Retinal pigment epithelial cell (primary cell): ENCODE measurements around the gene PCNX1.

Experiments
- DNase-seq: peaks from one replicate; pipeline ENCODE4 v3.0.0-alpha.2; 2010; ENCODE audit warnings: low read depth
- H3K4me3 ChIP-seq: 2 replicates; pipeline ENCODE4 v1.5.1; 2011; ENCODE audit warnings: mild to moderate bottlenecking, low read length, control low read depth, moderate library complexity
- TF ChIP-seq, protein P1 (sequence below): conservative IDR thresholded peaks from 2 replicates; pipeline ENCODE4 v1.5.1; 2011; ENCODE audit warnings: low read depth, low read length, control low read depth, inconsistent platforms

Gene PCNX1

DNA sequence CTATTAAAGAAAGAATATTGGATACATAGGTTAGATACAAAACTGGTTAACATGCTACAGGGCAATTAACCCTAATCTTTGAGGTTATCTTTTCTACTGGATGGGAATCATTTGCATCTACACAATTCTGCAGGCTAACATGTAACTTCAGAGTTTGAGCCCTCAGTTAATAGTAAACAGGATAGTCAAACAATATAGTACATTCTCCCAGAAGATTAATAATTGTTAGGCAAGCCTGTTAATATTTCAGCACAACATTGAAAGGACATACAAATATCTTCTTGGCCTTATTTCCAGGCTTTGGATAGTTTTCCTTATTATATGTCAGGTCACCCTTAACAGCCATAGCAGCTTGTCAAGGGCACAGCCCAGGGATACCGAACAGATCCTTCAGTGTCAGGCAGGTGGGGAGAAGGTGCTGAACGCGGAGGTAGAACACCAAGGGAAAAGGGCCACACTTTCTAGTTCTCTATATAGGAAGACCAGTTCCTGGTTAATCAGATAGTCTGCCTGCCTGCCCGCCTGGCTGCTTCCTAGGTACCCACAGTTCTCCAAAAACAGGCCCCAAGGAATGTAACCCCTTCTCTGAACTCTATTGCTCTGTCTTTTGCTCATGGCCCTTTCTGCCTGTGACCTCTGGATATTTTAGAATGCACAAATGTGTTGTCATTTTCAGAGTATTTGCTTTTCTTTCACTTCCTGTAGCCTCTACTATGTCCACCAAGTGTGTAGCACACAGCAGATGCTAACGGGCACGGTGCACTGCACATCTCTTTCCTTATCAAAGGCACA is 256.0 kb downstream of the PCNX1 start:
- TF ChIP-seq, protein P1, sequence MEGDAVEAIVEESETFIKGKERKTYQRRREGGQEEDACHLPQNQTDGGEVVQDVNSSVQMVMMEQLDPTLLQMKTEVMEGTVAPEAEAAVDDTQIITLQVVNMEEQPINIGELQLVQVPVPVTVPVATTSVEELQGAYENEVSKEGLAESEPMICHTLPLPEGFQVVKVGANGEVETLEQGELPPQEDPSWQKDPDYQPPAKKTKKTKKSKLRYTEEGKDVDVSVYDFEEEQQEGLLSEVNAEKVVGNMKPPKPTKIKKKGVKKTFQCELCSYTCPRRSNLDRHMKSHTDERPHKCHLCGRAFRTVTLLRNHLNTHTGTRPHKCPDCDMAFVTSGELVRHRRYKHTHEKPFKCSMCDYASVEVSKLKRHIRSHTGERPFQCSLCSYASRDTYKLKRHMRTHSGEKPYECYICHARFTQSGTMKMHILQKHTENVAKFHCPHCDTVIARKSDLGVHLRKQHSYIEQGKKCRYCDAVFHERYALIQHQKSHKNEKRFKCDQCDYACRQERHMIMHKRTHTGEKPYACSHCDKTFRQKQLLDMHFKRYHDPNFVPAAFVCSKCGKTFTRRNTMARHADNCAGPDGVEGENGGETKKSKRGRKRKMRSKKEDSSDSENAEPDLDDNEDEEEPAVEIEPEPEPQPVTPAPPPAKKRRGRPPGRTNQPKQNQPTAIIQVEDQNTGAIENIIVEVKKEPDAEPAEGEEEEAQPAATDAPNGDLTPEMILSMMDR: no peak
- no peak overlapping the region for H3K4me3 ChIP-seq
- DNase-seq: no peak

DNA sequence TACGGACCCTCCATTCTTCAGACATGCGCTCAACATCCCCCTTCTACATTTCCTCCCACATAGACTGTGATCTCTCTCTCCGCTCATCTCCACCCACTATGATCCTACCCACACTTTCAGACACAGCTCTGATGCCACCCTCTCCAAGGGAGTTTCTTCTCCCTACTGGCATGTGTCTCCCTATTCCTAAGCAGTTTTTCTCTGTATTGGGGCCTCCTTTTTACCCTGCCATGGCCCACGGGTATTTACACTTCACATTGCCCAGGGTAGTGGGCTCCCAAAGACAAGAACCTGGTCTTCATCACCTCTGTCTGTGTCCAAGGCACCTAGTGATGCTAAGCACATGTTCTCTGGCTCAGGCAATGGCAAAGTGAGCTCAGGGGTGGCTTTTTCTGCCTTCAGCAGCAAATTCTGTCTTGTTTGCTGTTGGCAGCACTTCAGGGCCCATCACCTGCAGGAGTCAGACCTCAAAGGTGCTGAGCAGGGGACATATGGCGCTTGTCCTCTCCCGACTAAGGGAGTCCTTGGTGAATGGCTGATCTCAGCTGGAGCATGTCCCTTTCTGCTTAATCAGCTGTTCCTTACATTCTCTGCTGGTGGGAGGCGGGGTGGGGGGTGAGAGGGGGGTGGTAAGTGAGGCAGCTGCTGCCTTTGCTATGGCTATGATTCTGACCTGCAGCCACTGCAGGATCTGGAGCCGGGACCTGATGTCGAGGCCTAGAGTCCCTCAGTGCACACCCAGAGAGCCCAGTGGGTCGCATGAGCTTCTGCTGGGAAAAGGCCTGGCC is 256.8 kb downstream of the PCNX1 start:
- no peak for DNase-seq
- TF ChIP-seq, protein P1: no peak
- H3K4me3 ChIP-seq: no peak overlapping the region
